GM23338 (cell line): ENCODE data around the gene CDK1.

ENCODE experiments used
- EZH2 ChIP-seq: fragments of 200-600 bp; sonication (generic); IDR thresholded peaks from one replicate; pipeline ENCODE4 v1.8.0; 2017; ENCODE audit warnings: antibody characterized with exemption, mild to moderate bottlenecking, low read depth; ENCODE audit not compliant: unreplicated experiment
- JUNB ChIP-seq: IDR thresholded peaks from one replicate; pipeline ENCODE4 v1.6.1; 2016; ENCODE audit warnings: antibody characterized with exemption; ENCODE audit not compliant: unreplicated experiment
- TF ChIP-seq, protein P1 (sequence below), 2 experiments: fragments of 200-600 bp in 1 of 2; sonication (generic) in 1 of 2; conservative IDR thresholded peaks; 2 replicates each; pipeline versions ENCODE4 v1.5.1 to v1.6.1; 2016 to 2017; ENCODE audit warnings: antibody characterized with exemption in 2 of 2, low read depth in 2 of 2, mild to moderate bottlenecking in 2 of 2, moderate library complexity in 1 of 2
- TF ChIP-seq, protein P2 (sequence below): IDR thresholded peaks from one replicate; pipeline ENCODE4 v1.6.1; 2018; ENCODE audit warnings: antibody characterized with exemption; ENCODE audit not compliant: unreplicated experiment

DNA sequence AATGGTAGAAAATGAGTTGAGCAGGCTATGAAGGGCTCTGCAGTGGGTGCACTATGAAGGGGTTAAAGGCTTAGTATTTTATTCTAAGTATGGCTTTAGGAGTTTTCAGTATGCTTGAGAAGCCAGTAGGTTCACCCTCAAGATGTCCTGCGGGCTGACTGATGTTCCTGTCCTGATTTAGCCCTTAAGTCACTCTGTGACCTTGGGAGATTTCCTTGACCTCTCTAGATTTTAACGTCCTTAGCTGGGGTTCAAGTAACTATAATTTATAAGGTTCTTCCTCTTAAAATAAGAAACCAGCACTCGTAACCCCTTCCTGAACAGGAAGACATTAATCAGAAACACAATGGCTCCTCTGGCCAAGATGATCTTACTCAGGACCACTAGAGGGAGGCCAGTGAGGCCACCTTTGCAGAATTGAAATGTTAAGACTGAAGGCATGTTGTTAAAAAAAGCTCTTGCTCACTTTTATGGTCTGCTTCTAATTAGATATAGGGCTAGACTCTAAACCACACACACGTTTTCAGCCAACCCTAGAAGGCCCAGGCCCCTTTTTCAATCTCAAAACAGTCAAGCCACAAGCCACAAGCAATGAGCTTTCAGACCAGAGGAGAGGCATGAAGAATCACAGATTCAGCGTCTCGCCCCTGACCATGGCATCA lies 41.9 kb downstream of the CDK1 start:
- TF ChIP-seq EZH2, result no peak
- TF ChIP-seq JUNB, result no peak
- TF ChIP-seq, protein P1, sequence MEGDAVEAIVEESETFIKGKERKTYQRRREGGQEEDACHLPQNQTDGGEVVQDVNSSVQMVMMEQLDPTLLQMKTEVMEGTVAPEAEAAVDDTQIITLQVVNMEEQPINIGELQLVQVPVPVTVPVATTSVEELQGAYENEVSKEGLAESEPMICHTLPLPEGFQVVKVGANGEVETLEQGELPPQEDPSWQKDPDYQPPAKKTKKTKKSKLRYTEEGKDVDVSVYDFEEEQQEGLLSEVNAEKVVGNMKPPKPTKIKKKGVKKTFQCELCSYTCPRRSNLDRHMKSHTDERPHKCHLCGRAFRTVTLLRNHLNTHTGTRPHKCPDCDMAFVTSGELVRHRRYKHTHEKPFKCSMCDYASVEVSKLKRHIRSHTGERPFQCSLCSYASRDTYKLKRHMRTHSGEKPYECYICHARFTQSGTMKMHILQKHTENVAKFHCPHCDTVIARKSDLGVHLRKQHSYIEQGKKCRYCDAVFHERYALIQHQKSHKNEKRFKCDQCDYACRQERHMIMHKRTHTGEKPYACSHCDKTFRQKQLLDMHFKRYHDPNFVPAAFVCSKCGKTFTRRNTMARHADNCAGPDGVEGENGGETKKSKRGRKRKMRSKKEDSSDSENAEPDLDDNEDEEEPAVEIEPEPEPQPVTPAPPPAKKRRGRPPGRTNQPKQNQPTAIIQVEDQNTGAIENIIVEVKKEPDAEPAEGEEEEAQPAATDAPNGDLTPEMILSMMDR (conservative IDR thresholded peaks at IDR 0.05; ENCODE audit: low read depth in 2 of 2), result peak; percentile 55 to 65
- TF ChIP-seq, protein P2, sequence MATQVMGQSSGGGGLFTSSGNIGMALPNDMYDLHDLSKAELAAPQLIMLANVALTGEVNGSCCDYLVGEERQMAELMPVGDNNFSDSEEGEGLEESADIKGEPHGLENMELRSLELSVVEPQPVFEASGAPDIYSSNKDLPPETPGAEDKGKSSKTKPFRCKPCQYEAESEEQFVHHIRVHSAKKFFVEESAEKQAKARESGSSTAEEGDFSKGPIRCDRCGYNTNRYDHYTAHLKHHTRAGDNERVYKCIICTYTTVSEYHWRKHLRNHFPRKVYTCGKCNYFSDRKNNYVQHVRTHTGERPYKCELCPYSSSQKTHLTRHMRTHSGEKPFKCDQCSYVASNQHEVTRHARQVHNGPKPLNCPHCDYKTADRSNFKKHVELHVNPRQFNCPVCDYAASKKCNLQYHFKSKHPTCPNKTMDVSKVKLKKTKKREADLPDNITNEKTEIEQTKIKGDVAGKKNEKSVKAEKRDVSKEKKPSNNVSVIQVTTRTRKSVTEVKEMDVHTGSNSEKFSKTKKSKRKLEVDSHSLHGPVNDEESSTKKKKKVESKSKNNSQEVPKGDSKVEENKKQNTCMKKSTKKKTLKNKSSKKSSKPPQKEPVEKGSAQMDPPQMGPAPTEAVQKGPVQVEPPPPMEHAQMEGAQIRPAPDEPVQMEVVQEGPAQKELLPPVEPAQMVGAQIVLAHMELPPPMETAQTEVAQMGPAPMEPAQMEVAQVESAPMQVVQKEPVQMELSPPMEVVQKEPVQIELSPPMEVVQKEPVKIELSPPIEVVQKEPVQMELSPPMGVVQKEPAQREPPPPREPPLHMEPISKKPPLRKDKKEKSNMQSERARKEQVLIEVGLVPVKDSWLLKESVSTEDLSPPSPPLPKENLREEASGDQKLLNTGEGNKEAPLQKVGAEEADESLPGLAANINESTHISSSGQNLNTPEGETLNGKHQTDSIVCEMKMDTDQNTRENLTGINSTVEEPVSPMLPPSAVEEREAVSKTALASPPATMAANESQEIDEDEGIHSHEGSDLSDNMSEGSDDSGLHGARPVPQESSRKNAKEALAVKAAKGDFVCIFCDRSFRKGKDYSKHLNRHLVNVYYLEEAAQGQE, result no peak
